H1 (cell line): ENCODE measurements around the gene LINC00632. TPM values are rescaled to one million over a fixed set of nuclear protein-coding genes. Genes with fewer than 3 reads are reported as not detected.

Source experiments
- CTCF ChIA-PET: fragments of 300-600 bp; sonication (Branson Sonifier 250); formaldehyde crosslinking; loops from one replicate; lab custom pipeline; 2021; ENCODE audit not compliant: partially characterized antibody; lab: Charles Lee
- POLR2A ChIA-PET: fragments of 300-600 bp; sonication (Branson Sonifier 250); formaldehyde crosslinking; loops from one replicate; lab custom pipeline; 2021; ENCODE audit warnings: inconsistent platforms; ENCODE audit not compliant: partially characterized antibody; lab: Charles Lee
- DNase-seq, 2 experiments: peaks; one replicate each; pipeline versions ENCODE4 v3.0.0 to v3.0.0-alpha.2; 2010 to 2022; ENCODE audit warnings: low spot score in 2 of 2, low read depth in 1 of 2, mixed read lengths in 1 of 2
- FAIRE-seq: peaks from 2 replicates; lab custom pipeline; 2011; peaks lifted over from hg19 to GRCh38; lab: Jason Lieb, UNC
- H2AFZ ChIP-seq: 2 replicates; pipeline ENCODE4 v1.8.1; 2012; ENCODE audit warnings: low read length, inconsistent platforms
- H2AK5ac ChIP-seq: 2 replicates; pipeline ENCODE4 v1.6.1; 2013; ENCODE audit warnings: low read depth, low read length
- H2BK120ac ChIP-seq: replicated peaks from 2 replicates; pipeline ENCODE3; 2013; ENCODE audit warnings: low read depth, low read length, inconsistent platforms
- H2BK12ac ChIP-seq: 2 replicates; pipeline ENCODE4 v1.6.1; 2013; ENCODE audit warnings: low read depth, low read length
- H2BK15ac ChIP-seq: 2 replicates; pipeline ENCODE4 v1.6.1; 2013; ENCODE audit warnings: low read length
- H2BK20ac ChIP-seq: 2 replicates; pipeline ENCODE4 v1.6.1; 2013; ENCODE audit warnings: low read length
- H2BK5ac ChIP-seq: 2 replicates; pipeline ENCODE4 v1.6.1; 2013; ENCODE audit warnings: low read depth, low read length
- H3K14ac ChIP-seq: 2 replicates; pipeline ENCODE4 v1.6.1; 2013; ENCODE audit warnings: inconsistent platforms; ENCODE audit not compliant: insufficient read length
- H3K18ac ChIP-seq: 2 replicates; pipeline ENCODE4 v1.6.1; 2013; ENCODE audit warnings: low read length; ENCODE audit errors: extremely low read depth
- H3K23ac ChIP-seq: 2 replicates; pipeline ENCODE4 v1.6.1; 2013; ENCODE audit warnings: inconsistent platforms; ENCODE audit not compliant: insufficient read length
- H3K23me2 ChIP-seq: 2 replicates; pipeline ENCODE4 v1.6.1; 2013; ENCODE audit warnings: low read depth, low read length
- H3K27ac ChIP-seq: 2 replicates; pipeline ENCODE4 v1.6.1; 2011; ENCODE audit warnings: low read depth, low read length, inconsistent platforms
- H3K27me3 ChIP-seq, 4 experiments: replicated peaks in 1 of 4; 1 replicate in 1 of 4; 2 replicates in 3 of 4; pipeline versions ENCODE4 v1.6.1 to v1.8.1; 2011 to 2013; ENCODE audit warnings: low read length in 3 of 4, mild to moderate bottlenecking in 3 of 4, inconsistent platforms in 2 of 4, mixed read lengths in 2 of 4, moderate library complexity in 1 of 4; ENCODE audit not compliant: control insufficient read depth in 3 of 4, insufficient read depth in 3 of 4; ENCODE audit errors: extremely low read depth in 1 of 4
- H3K36me3 ChIP-seq, 4 experiments: 2 replicates each; pipeline versions ENCODE4 v1.6.1 to v1.8.1; 2011 to 2013; ENCODE audit warnings: mild to moderate bottlenecking in 4 of 4, low read length in 3 of 4, moderate library complexity in 2 of 4, control low read depth in 1 of 4, inconsistent platforms in 1 of 4; ENCODE audit not compliant: insufficient read depth in 4 of 4, control insufficient read depth in 2 of 4
- H3K4ac ChIP-seq: replicated peaks from 2 replicates; pipeline ENCODE3; 2013; ENCODE audit warnings: low read length, low read depth, mixed read lengths, inconsistent platforms; ENCODE audit not compliant: insufficient read length
- H3K4me1 ChIP-seq, 4 experiments: replicated peaks in 1 of 4; 1 replicate in 1 of 4; 2 replicates in 3 of 4; pipeline versions ENCODE4 v1.6.1 to v1.8.1; 2011 to 2013; ENCODE audit warnings: low read length in 3 of 4, inconsistent platforms in 2 of 4, mixed read lengths in 1 of 4; ENCODE audit not compliant: insufficient read depth in 4 of 4, control insufficient read depth in 3 of 4
- H3K4me2 ChIP-seq, 2 experiments: 2 replicates each; pipeline versions ENCODE4 v1.6.1 to v1.8.1; 2011 to 2013; ENCODE audit warnings: low read depth in 2 of 2, low read length in 2 of 2, control low read depth in 1 of 2, inconsistent platforms in 1 of 2, mild to moderate bottlenecking in 1 of 2; ENCODE audit not compliant: insufficient read depth in 1 of 2
- H3K4me3 ChIP-seq, 4 experiments: fragments of 200-600, 300-600 bp in 1 of 4; sonication (generic), shearing (Covaris generic), sonication (Bioruptor Twin) in 1 of 4; 2 replicates each; pipeline versions ENCODE4 v1.5.1 to v1.8.1; 2011 to 2016; ENCODE audit warnings: low read length in 4 of 4, low read depth in 3 of 4, control low read depth in 2 of 4, inconsistent platforms in 2 of 4, mild to moderate bottlenecking in 2 of 4, mixed read lengths in 1 of 4, moderate library complexity in 1 of 4; ENCODE audit not compliant: insufficient read depth in 2 of 4; ENCODE audit errors: extremely low read depth in 1 of 4
- H3K56ac ChIP-seq: replicated peaks from 2 replicates; pipeline ENCODE3; 2013; ENCODE audit warnings: low read depth, mild to moderate bottlenecking, mixed read lengths, low read length, inconsistent platforms; ENCODE audit not compliant: insufficient read length
- H3K79me1 ChIP-seq: 2 replicates; pipeline ENCODE4 v1.6.1; 2013; ENCODE audit warnings: low read depth, low read length, control low read depth
- H3K79me2 ChIP-seq, 2 experiments: 2 replicates each; pipeline versions ENCODE4 v1.6.1 to v1.8.1; 2012 to 2013; ENCODE audit warnings: low read length in 2 of 2, mild to moderate bottlenecking in 2 of 2, inconsistent platforms in 1 of 2; ENCODE audit not compliant: insufficient read depth in 2 of 2, control insufficient read depth in 1 of 2
- H3K9ac ChIP-seq, 4 experiments: replicated peaks in 1 of 4; 1 replicate in 1 of 4; 2 replicates in 3 of 4; pipeline versions ENCODE4 v1.6.1 to v1.8.1; 2011 to 2013; ENCODE audit warnings: low read depth in 3 of 4, low read length in 3 of 4, control low read depth in 2 of 4, mild to moderate bottlenecking in 2 of 4, moderate library complexity in 2 of 4, inconsistent platforms in 1 of 4; ENCODE audit errors: extremely low read depth in 1 of 4
- H3K9me3 ChIP-seq, 2 experiments: 2 replicates each; pipeline versions ENCODE4 v1.6.1 to v1.8.1; 2012 to 2013; ENCODE audit warnings: mild to moderate bottlenecking in 2 of 2, moderate library complexity in 2 of 2, control low read depth in 1 of 2, inconsistent platforms in 1 of 2, low read depth in 1 of 2, low read length in 1 of 2, mixed read lengths in 1 of 2; ENCODE audit not compliant: insufficient read depth in 2 of 2
- H4K20me1 ChIP-seq, 2 experiments: replicated peaks in 1 of 2; 2 replicates each; pipeline versions ENCODE3 to v1.8.1; 2011 to 2013; ENCODE audit warnings: inconsistent platforms in 2 of 2, low read length in 2 of 2, mild to moderate bottlenecking in 1 of 2; ENCODE audit not compliant: insufficient read depth in 2 of 2, control insufficient read depth in 1 of 2
- H4K5ac ChIP-seq: 2 replicates; pipeline ENCODE4 v1.6.1; 2013; ENCODE audit warnings: low read length, low read depth, mixed read lengths, inconsistent platforms; ENCODE audit not compliant: insufficient read length
- H4K8ac ChIP-seq: 2 replicates; pipeline ENCODE4 v1.8.0; 2013; ENCODE audit warnings: mild to moderate bottlenecking, moderate library complexity, low read length, inconsistent platforms; ENCODE audit not compliant: insufficient read depth; ENCODE audit errors: extremely low read depth
- H4K91ac ChIP-seq: replicated peaks from 2 replicates; pipeline ENCODE3; 2013; ENCODE audit warnings: low read length, mixed read lengths, inconsistent platforms; ENCODE audit not compliant: insufficient read length
- ASH2L ChIP-seq: fragments of 200-600, 300-600 bp; sonication (generic); IDR thresholded peaks from one replicate; pipeline ENCODE4 v1.7.1; 2017; ENCODE audit warnings: low read length
- BCL11A ChIP-seq, 2 experiments: IDR thresholded peaks; one replicate each; pipeline ENCODE4 v1.6.1; 2011; ENCODE audit warnings: low read depth in 2 of 2, low read length in 2 of 2, mild to moderate bottlenecking in 2 of 2
- GABPA ChIP-seq: IDR thresholded peaks from 2 replicates; pipeline ENCODE4 v1.6.1; 2011; ENCODE audit warnings: mild to moderate bottlenecking, low read length, moderate library complexity, borderline replicate concordance; ENCODE audit not compliant: insufficient read depth
- KDM5A ChIP-seq: fragments of 200-600 bp; IDR thresholded peaks from 2 replicates; pipeline ENCODE4 v1.7.1; 2012; ENCODE audit warnings: mild to moderate bottlenecking, low read length, inconsistent platforms, mixed read lengths
- NRF1 ChIP-seq: IDR thresholded peaks from 2 replicates; pipeline ENCODE4 v1.6.1; 2011; ENCODE audit warnings: mild to moderate bottlenecking, low read depth, low read length, improper control_type of control experiment
- RXRA ChIP-seq: IDR thresholded peaks from 2 replicates; pipeline ENCODE4 v1.6.1; 2011; ENCODE audit warnings: low read depth, mild to moderate bottlenecking, low read length, moderate library complexity; ENCODE audit not compliant: insufficient read depth
- SIN3A ChIP-seq, 2 experiments: IDR thresholded peaks in 1 of 2; conservative IDR thresholded peaks in 1 of 2; 2 replicates each; pipeline ENCODE4 v1.6.1; 2011 to 2012; ENCODE audit warnings: low read length in 2 of 2, improper control_type of control experiment in 1 of 2, low read depth in 1 of 2, mild to moderate bottlenecking in 1 of 2
- SIX5 ChIP-seq: IDR thresholded peaks from 2 replicates; pipeline ENCODE4 v1.6.1; 2011; ENCODE audit warnings: mild to moderate bottlenecking, low read depth, low read length
- TAF1 ChIP-seq: IDR thresholded peaks from 2 replicates; pipeline ENCODE4 v1.6.1; 2011; ENCODE audit warnings: mild to moderate bottlenecking, low read depth, low read length
- TEAD4 ChIP-seq: IDR thresholded peaks from 2 replicates; pipeline ENCODE4 v1.6.1; 2012; ENCODE audit warnings: low read depth, low read length, inconsistent platforms, mixed read lengths
- YY1 ChIP-seq: IDR thresholded peaks from 2 replicates; pipeline ENCODE4 v1.6.1; 2011; ENCODE audit warnings: low read depth, mild to moderate bottlenecking, low read length
- WGBS, 2 experiments: shearing (Covaris generic) in 1 of 2; methylation state at CpG; one replicate each; pipeline versions ENCODE4 v1.1.6 to v1.1.7; 2013 to 2015; ENCODE audit warnings: low lambda C conversion rate in 2 of 2, mixed read lengths in 2 of 2, inconsistent platforms in 1 of 2, low coverage in 1 of 2, missing lambda C conversion rate in 1 of 2; ENCODE audit not compliant: insufficient replicate concordance in 2 of 2, insufficient coverage in 1 of 2, insufficient read length in 1 of 2; ENCODE audit errors: extremely low coverage in 1 of 2, missing lambda C conversion rate in 1 of 2; 5-methylcytosine and 5-hydroxymethylcytosine counted together
- polyA plus RNA-seq, 7 experiments: library from polyadenylated mRNA; depleted of rRNA in 3 of 7; stranded (reverse) in 5 of 7; unstranded in 2 of 7; fragments of >200 nt in 5 of 7; fragments of 200-250 nt in 2 of 7; gene quantifications; 1 replicate in 5 of 7; 2 replicates in 1 of 7; 4 replicates in 1 of 7; pipeline versions ENCODE4 v1.2.1 to v1.2.3, GENCODE V29; 2011 to 2013; ENCODE audit warnings: missing spikeins in 2 of 7, mixed read lengths in 2 of 7
- total RNA-seq: library from RNA; stranded (reverse); fragmentation: NEBNext Ultra II Directional; extraction: Animal tissue kit (Norgen Biotek cat#: 25700); gene quantifications from 2 replicates; pipeline ENCODE4 v1.2.1, GENCODE V29; 2021
- TF ChIP-seq, protein P1 (sequence below): IDR thresholded peaks from 2 replicates; pipeline ENCODE4 v1.6.1; 2011; ENCODE audit warnings: low read length, improper control_type of control experiment

The LINC00632 gene
- total and polyA plus RNA-seq, 2 of the 8 experiments (the other 6 are each of a cell fraction or from before 2014, with no cell fraction given), result 24.5 to 85.1 TPM

GRCh38 chrX:140804292-140804691, 94.7 kb downstream of the LINC00632 start:
- ChIA-PET POLR2A (no interaction called here), CTCF (no interaction called here)
- Histone ChIP-seq H3K14ac (no peak overlapping the region), H2BK120ac (no peak overlapping the region), H2BK15ac (no peak overlapping the region), H4K8ac (no peak overlapping the region), H3K79me2 (no peaks in the 10 kb centered on the region), H3K9ac (no peak overlapping the region), H3K36me3 (no peaks in the 10 kb centered on the region), H2BK12ac (no peak overlapping the region), H2AK5ac (no peak overlapping the region), H2BK5ac (no peak overlapping the region), H3K4me2 (no peak overlapping the region), H2BK20ac (no peak overlapping the region), H4K20me1 (no peaks in the 10 kb centered on the region), H3K4ac (no peak overlapping the region), H3K27me3 (no peaks in the 10 kb centered on the region), H4K5ac (no peak overlapping the region), H3K4me1 (no peaks in the 10 kb centered on the region), H3K27ac (no peak overlapping the region), H4K91ac (no peak overlapping the region), H3K9me3 (no peaks in the 10 kb centered on the region), H3K4me3 (no peak overlapping the region), H3K18ac (no peak overlapping the region), H2AFZ (no peak overlapping the region), H3K23ac (no peak overlapping the region), H3K23me2 (no peaks in the 10 kb centered on the region), H3K56ac (no peak overlapping the region), H3K79me1 (no peaks in the 10 kb centered on the region)
- DNase-seq, result no peak
- FAIRE-seq, result no peak
- TF ChIP-seq, protein P1, sequence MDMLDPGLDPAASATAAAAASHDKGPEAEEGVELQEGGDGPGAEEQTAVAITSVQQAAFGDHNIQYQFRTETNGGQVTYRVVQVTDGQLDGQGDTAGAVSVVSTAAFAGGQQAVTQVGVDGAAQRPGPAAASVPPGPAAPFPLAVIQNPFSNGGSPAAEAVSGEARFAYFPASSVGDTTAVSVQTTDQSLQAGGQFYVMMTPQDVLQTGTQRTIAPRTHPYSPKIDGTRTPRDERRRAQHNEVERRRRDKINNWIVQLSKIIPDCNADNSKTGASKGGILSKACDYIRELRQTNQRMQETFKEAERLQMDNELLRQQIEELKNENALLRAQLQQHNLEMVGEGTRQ, result no peak
- no peak for TF ChIP-seq SIN3A (conservative IDR thresholded peaks at IDR 0.05 in 1 of 2, IDR thresholded peaks at IDR 0.05 in 1 of 2; ENCODE audit: low read depth in 1 of 2, low read length in 2 of 2)
- no peak for TF ChIP-seq KDM5A
- no peak for TF ChIP-seq TAF1
- TF ChIP-seq YY1, result no peak
- TF ChIP-seq SIX5, result no peak
- TF ChIP-seq TEAD4, result no peak
- no peak for TF ChIP-seq NRF1
- TF ChIP-seq GABPA, result no peak
- no peak for TF ChIP-seq BCL11A (IDR thresholded peaks at IDR 0.05; ENCODE audit: low read depth in 2 of 2, low read length in 2 of 2)
- TF ChIP-seq ASH2L, result no peak
- no peak for TF ChIP-seq RXRA
- 100% methylated on average over 1 of the region's 1 CpG; no CpG with 5 or more reads in 1 of the 2 experiments for WGBS, 2 experiments
